ENCODE results near the gene RETREG2. TPM values are rescaled to one million over a fixed set of nuclear protein-coding genes. Genes with fewer than 3 reads are reported as not detected.

RETREG2 gene
- total and polyA plus RNA-seq, 2 donors: 33.6 to 56.0 TPM

GRCh38 chr2:219207884-219208740 is 30.0 kb downstream of the RETREG2 start:
- no peak for DNase-seq (ENCODE audit: low read depth in 6 of 9, low spot score in 9 of 9)
- peaks cover 0 to 3% of the 10 kb centered on the region in 2 donors for H3K9me3 ChIP-seq (ENCODE audit: control insufficient read depth in 2 of 2, insufficient read depth in 1 of 2, low read length in 1 of 2)
- peak overlapping the region in 1 of 2 donors; percentile 66 for H3K27ac ChIP-seq (ENCODE audit: low read depth in 1 of 2, low read length in 1 of 2)
- H3K4me3 ChIP-seq (ENCODE audit: low read length in 2 of 2): no peak overlapping the region
- peaks cover 6 to 49% of the 10 kb centered on the region in 2 donors for H3K4me1 ChIP-seq (ENCODE audit: control insufficient read depth in 2 of 2, insufficient read depth in 2 of 2, low read length in 2 of 2)
- 88% methylated on average over 17 of the region's 17 CpGs for WGBS
- no peaks in the 10 kb centered on the region for H3K27me3 ChIP-seq (ENCODE audit: control insufficient read depth in 2 of 2, insufficient read depth in 1 of 2, low read length in 1 of 2)
- peaks cover 28 to 38% of the 10 kb centered on the region in 2 donors for H3K36me3 ChIP-seq (ENCODE audit: control insufficient read depth in 2 of 2, insufficient read depth in 2 of 2, low read length in 1 of 2)

GRCh38 chr2:219209236-219210195 is 31.4 kb downstream of the RETREG2 start:
- Histone ChIP-seq H3K4me3 (ENCODE audit: low read length in 2 of 2) (no peak overlapping the region), H3K36me3 (ENCODE audit: control insufficient read depth in 2 of 2, insufficient read depth in 2 of 2, low read length in 1 of 2) (peaks cover 33 to 38% of the 10 kb centered on the region in 2 donors), H3K27me3 (ENCODE audit: control insufficient read depth in 2 of 2, insufficient read depth in 1 of 2, low read length in 1 of 2) (no peaks in the 10 kb centered on the region), H3K4me1 (ENCODE audit: control insufficient read depth in 2 of 2, insufficient read depth in 2 of 2, low read length in 2 of 2) (peaks cover 6 to 49% of the 10 kb centered on the region in 2 donors), H3K9me3 (ENCODE audit: control insufficient read depth in 2 of 2, insufficient read depth in 1 of 2, low read length in 1 of 2) (peaks cover 0 to under 1% of the 10 kb centered on the region in 2 donors), H3K27ac (ENCODE audit: low read depth in 1 of 2, low read length in 1 of 2) (peak overlapping the region in 1 of 2 donors; percentile 55)
- no peak for DNase-seq (ENCODE audit: low read depth in 6 of 9, low spot score in 9 of 9)
- WGBS: 41% methylated on average over 18 of the region's 18 CpGs

GRCh38 chr2:219210196-219210885 is 32.3 kb downstream of the RETREG2 start:
- WGBS: 97% methylated on average over 24 of the region's 24 CpGs
- Histone ChIP-seq H3K9me3 (ENCODE audit: control insufficient read depth in 2 of 2, insufficient read depth in 1 of 2, low read length in 1 of 2) (no peaks in the 10 kb centered on the region), H3K36me3 (ENCODE audit: control insufficient read depth in 2 of 2, insufficient read depth in 2 of 2, low read length in 1 of 2) (peaks cover 35 to 38% of the 10 kb centered on the region in 2 donors), H3K27me3 (ENCODE audit: control insufficient read depth in 2 of 2, insufficient read depth in 1 of 2, low read length in 1 of 2) (no peaks in the 10 kb centered on the region), H3K4me1 (ENCODE audit: control insufficient read depth in 2 of 2, insufficient read depth in 2 of 2, low read length in 2 of 2) (peaks cover 6 to 49% of the 10 kb centered on the region in 2 donors), H3K27ac (ENCODE audit: low read depth in 1 of 2, low read length in 1 of 2) (no peak overlapping the region), H3K4me3 (ENCODE audit: low read length in 2 of 2) (no peak overlapping the region)
- no peak for DNase-seq (ENCODE audit: low read depth in 6 of 9, low spot score in 9 of 9)

GRCh38 chr2:219210886-219211362 is 32.8 kb downstream of the RETREG2 start:
- Histone ChIP-seq H3K4me3 (ENCODE audit: low read length in 2 of 2) (no peak overlapping the region), H3K36me3 (ENCODE audit: control insufficient read depth in 2 of 2, insufficient read depth in 2 of 2, low read length in 1 of 2) (peaks cover 37 to 38% of the 10 kb centered on the region in 2 donors), H3K9me3 (ENCODE audit: control insufficient read depth in 2 of 2, insufficient read depth in 1 of 2, low read length in 1 of 2) (no peaks in the 10 kb centered on the region), H3K27me3 (ENCODE audit: control insufficient read depth in 2 of 2, insufficient read depth in 1 of 2, low read length in 1 of 2) (no peaks in the 10 kb centered on the region), H3K27ac (ENCODE audit: low read depth in 1 of 2, low read length in 1 of 2) (peak overlapping the region in 1 of 2 donors; percentile 43), H3K4me1 (ENCODE audit: control insufficient read depth in 2 of 2, insufficient read depth in 2 of 2, low read length in 2 of 2) (peaks cover 3 to 46% of the 10 kb centered on the region in 2 donors)
- WGBS: 93% methylated on average over 9 of the region's 9 CpGs
- DNase-seq (ENCODE audit: low read depth in 6 of 9, low spot score in 9 of 9): no peak

- Histone ChIP-seq H3K36me3 (ENCODE audit: control insufficient read depth in 2 of 2, insufficient read depth in 2 of 2, low read length in 1 of 2) (peaks cover 32 to 34% of the 10 kb centered on the region in 2 donors), H3K27me3 (ENCODE audit: control insufficient read depth in 2 of 2, insufficient read depth in 1 of 2, low read length in 1 of 2) (peaks cover 0 to 5% of the 10 kb centered on the region in 2 donors), H3K9me3 (ENCODE audit: control insufficient read depth in 2 of 2, insufficient read depth in 1 of 2, low read length in 1 of 2) (peaks cover 0 to under 1% of the 10 kb centered on the region in 2 donors), H3K4me1 (ENCODE audit: control insufficient read depth in 2 of 2, insufficient read depth in 2 of 2, low read length in 2 of 2) (peaks cover 6 to 39% of the 10 kb centered on the region in 2 donors), H3K27ac (ENCODE audit: low read depth in 1 of 2, low read length in 1 of 2) (no peak overlapping the region), H3K4me3 (ENCODE audit: low read length in 2 of 2) (no peak overlapping the region)
- DNase-seq (ENCODE audit: low read depth in 6 of 9, low spot score in 9 of 9): no peak
- WGBS: 99% methylated on average over 8 of the region's 8 CpGs
These were observed 34.9 kb downstream of the RETREG2 start for GRCh38 chr2:219213026-219213415.

- peaks cover 27 to 29% of the 10 kb centered on the region in 2 donors for H3K36me3 ChIP-seq (ENCODE audit: control insufficient read depth in 2 of 2, insufficient read depth in 2 of 2, low read length in 1 of 2)
- no peak for DNase-seq (ENCODE audit: low read depth in 6 of 9, low spot score in 9 of 9)
- peaks cover 0 to 3% of the 10 kb centered on the region in 2 donors for H3K9me3 ChIP-seq (ENCODE audit: control insufficient read depth in 2 of 2, insufficient read depth in 1 of 2, low read length in 1 of 2)
- no peak overlapping the region for H3K4me3 ChIP-seq (ENCODE audit: low read length in 2 of 2)
- H3K27ac ChIP-seq (ENCODE audit: low read depth in 1 of 2, low read length in 1 of 2): no peak overlapping the region
- H3K27me3 ChIP-seq (ENCODE audit: control insufficient read depth in 2 of 2, insufficient read depth in 1 of 2, low read length in 1 of 2): peaks cover 0 to 10% of the 10 kb centered on the region in 2 donors
- H3K4me1 ChIP-seq (ENCODE audit: control insufficient read depth in 2 of 2, insufficient read depth in 2 of 2, low read length in 2 of 2): peaks cover 11 to 39% of the 10 kb centered on the region in 2 donors
- 97% methylated on average over 10 of the region's 10 CpGs for WGBS
These were observed 35.5 kb downstream of the RETREG2 start for GRCh38 chr2:219213486-219214071.

GRCh38 chr2:219214141-219214540 is 36.1 kb downstream of the RETREG2 start:
- Histone ChIP-seq H3K27ac (ENCODE audit: low read depth in 1 of 2, low read length in 1 of 2) (no peak overlapping the region), H3K36me3 (ENCODE audit: control insufficient read depth in 2 of 2, insufficient read depth in 2 of 2, low read length in 1 of 2) (peaks cover 21 to 23% of the 10 kb centered on the region in 2 donors)
- WGBS: 97% methylated on average over 15 of the region's 15 CpGs

GRCh38 chr2:219214786-219215185 is 36.7 kb downstream of the RETREG2 start:
- H3K36me3 ChIP-seq (ENCODE audit: control insufficient read depth in 2 of 2, insufficient read depth in 2 of 2, low read length in 1 of 2): peaks cover 20% of the 10 kb centered on the region in 2 donors
- peaks cover 0 to 3% of the 10 kb centered on the region in 2 donors for H3K9me3 ChIP-seq (ENCODE audit: control insufficient read depth in 2 of 2, insufficient read depth in 1 of 2, low read length in 1 of 2)
- WGBS: 97% methylated on average over 6 of the region's 6 CpGs
- no peak overlapping the region for H3K27ac ChIP-seq (ENCODE audit: low read depth in 1 of 2, low read length in 1 of 2)
- peaks cover 18 to 39% of the 10 kb centered on the region in 2 donors for H3K4me1 ChIP-seq (ENCODE audit: control insufficient read depth in 2 of 2, insufficient read depth in 2 of 2, low read length in 2 of 2)
- DNase-seq (ENCODE audit: low read depth in 6 of 9, low spot score in 9 of 9): no peak
- H3K27me3 ChIP-seq (ENCODE audit: control insufficient read depth in 2 of 2, insufficient read depth in 1 of 2, low read length in 1 of 2): peaks cover 0 to 12% of the 10 kb centered on the region in 2 donors
- H3K4me3 ChIP-seq (ENCODE audit: low read length in 2 of 2): no peak overlapping the region

More at GRCh38 chr2:219214141-219214540, 36.1 kb downstream of the RETREG2 start:
- H3K9me3 ChIP-seq (ENCODE audit: control insufficient read depth in 2 of 2, insufficient read depth in 1 of 2, low read length in 1 of 2): peaks cover 0 to 3% of the 10 kb centered on the region in 2 donors
- no peak overlapping the region for H3K4me3 ChIP-seq (ENCODE audit: low read length in 2 of 2)
- peaks cover 16 to 41% of the 10 kb centered on the region in 2 donors for H3K4me1 ChIP-seq (ENCODE audit: control insufficient read depth in 2 of 2, insufficient read depth in 2 of 2, low read length in 2 of 2)
- no peak for DNase-seq (ENCODE audit: low read depth in 6 of 9, low spot score in 9 of 9)
- peaks cover 0 to 12% of the 10 kb centered on the region in 2 donors for H3K27me3 ChIP-seq (ENCODE audit: control insufficient read depth in 2 of 2, insufficient read depth in 1 of 2, low read length in 1 of 2)
